ENCODE results near the gene APOL2. TPM values are rescaled to one million over a fixed set of nuclear protein-coding genes. Genes with fewer than 3 reads are reported as not detected.
A peak's percentile ranks its signal among the peaks of the same experiment; 100 is the strongest.

The APOL2 gene
- total and polyA plus RNA-seq, 10 of the 15 experiments (the other 5 are each of a cell fraction or from before 2014, with no cell fraction given) = 4.4 to 39.9 (median 25.0) TPM

DNA sequence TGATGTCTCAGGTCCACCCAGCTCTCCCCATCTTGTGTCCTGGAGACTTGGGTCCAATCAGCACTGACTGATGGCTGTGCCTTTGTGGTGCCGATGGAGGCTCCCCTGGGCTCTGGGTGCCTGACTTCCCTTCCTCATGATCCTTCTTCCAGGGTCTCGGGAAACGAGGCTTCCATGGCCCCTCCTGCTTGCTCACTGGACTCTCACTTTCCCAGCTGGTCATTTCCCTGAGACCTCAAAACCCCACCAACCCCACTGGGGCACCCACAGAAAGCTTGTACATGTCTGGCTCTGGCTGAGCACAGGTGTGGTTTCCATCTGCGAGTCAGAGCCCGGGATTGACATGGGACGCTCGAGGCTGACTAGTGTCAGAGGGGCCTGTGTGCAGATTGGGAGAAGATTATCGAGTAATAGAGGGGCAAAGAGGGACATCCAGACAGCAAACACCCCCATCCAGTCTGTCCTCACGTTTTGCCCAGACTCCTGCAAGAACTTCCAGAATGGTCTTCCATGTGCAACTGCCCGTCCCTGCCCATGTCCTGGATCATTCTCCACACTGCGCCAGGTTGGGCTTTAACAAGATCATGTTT, 28.7 kb upstream of the APOL2 start:
- POLR2A ChIA-PET = no interaction called here
- RAD21 ChIA-PET (ENCODE audit: unreplicated experiment) = no interaction called here
- H4K20me1 ChIP-seq (ENCODE audit: control insufficient read depth, insufficient read depth) = no peaks in the 10 kb centered on the region; the same call in 1 of the 2 replicates
- H3K36me3 ChIP-seq (ENCODE audit: control insufficient read depth in 2 of 2, insufficient read depth in 2 of 2, low read length in 1 of 2) = peaks cover 4 to 8% of the 10 kb centered on the region in 2 experiments; a peak in 3 of 4 replicates
- no peak overlapping the region for H3K4me2 ChIP-seq (ENCODE audit: control insufficient read depth, insufficient read depth)
- H3K79me2 ChIP-seq (ENCODE audit: control insufficient read depth, insufficient read depth, low read length) = no peaks in the 10 kb centered on the region
- no peak for ATAC-seq
- no peak overlapping the region for H3K27ac ChIP-seq (ENCODE audit: control insufficient read depth, insufficient read depth)
- H3K27me3 ChIP-seq (replicated peaks in 1 of 2; ENCODE audit: control insufficient read depth in 2 of 2, insufficient read depth in 2 of 2, low read length in 1 of 2) = no peaks in the 10 kb centered on the region
- BruUV-seq (replicated peaks) = no TSS peak
- no peaks in the 10 kb centered on the region for H3K9me3 ChIP-seq (replicated peaks; ENCODE audit: control insufficient read depth, insufficient read depth, low read length)
- no peak for DNase-seq (ENCODE audit: low read depth, low spot score)
- 80% methylated on average over 11 of the region's 11 CpGs for WGBS (ENCODE audit: insufficient coverage, insufficient replicate concordance, low lambda C conversion rate, missing lambda C conversion rate)
- H3K4me1 ChIP-seq (ENCODE audit: control insufficient read depth, insufficient read depth, low read length) = no peaks in the 10 kb centered on the region
- intact Hi-C loops (cut with micrococcal nuclease; ENCODE audit: unreplicated experiment) (no loop called here), in situ Hi-C loops (cut with MboI) (no loop called here)
- CTCF ChIA-PET = interaction anchor here (0.7 kb wide), 1 partner anchor 66 kb away, joined by 3 read pairs; the partner anchor contains the start of gene APOL4
- H3K9ac ChIP-seq (ENCODE audit: control insufficient read depth, insufficient read depth, low read length) = no peak overlapping the region
- SMC1A ChIA-PET (ENCODE audit: uncharacterized antibody, unreplicated experiment) = no interaction called here
- TF ChIP-seq POLR2AphosphoS2 (IDR thresholded peaks at IDR 0.05; ENCODE audit: low read depth, low read length) (peak; percentile 37; the same call in 1 of the 2 replicates), BCL11A (IDR thresholded peaks at IDR 0.05; ENCODE audit: low read depth, low read length) (no peak)
- FAIRE-seq = no peak
- H2AFZ ChIP-seq (ENCODE audit: control insufficient read depth, low read depth, low read length) = no peak overlapping the region
- H3K4me3 ChIP-seq = no peak overlapping the region

- BruUV-seq (replicated peaks) = TSS peak; percentile 91
- Histone ChIP-seq H3K9me3 (replicated peaks; ENCODE audit: control insufficient read depth, insufficient read depth, low read length) (no peaks in the 10 kb centered on the region), H3K4me2 (ENCODE audit: control insufficient read depth, insufficient read depth) (no peak overlapping the region), H2AFZ (ENCODE audit: control insufficient read depth, low read depth, low read length) (no peak overlapping the region), H3K27ac (ENCODE audit: control insufficient read depth, insufficient read depth) (no peak overlapping the region), H3K9ac (ENCODE audit: control insufficient read depth, insufficient read depth, low read length) (no peak overlapping the region), H3K27me3 (replicated peaks in 1 of 2; ENCODE audit: control insufficient read depth in 2 of 2, insufficient read depth in 2 of 2, low read length in 1 of 2) (no peaks in the 10 kb centered on the region), H3K79me2 (ENCODE audit: control insufficient read depth, insufficient read depth, low read length) (no peaks in the 10 kb centered on the region), H3K4me3 (no peak overlapping the region), H3K36me3 (ENCODE audit: control insufficient read depth in 2 of 2, insufficient read depth in 2 of 2, low read length in 1 of 2) (peaks cover 8 to 9% of the 10 kb centered on the region in 2 experiments; a peak in 3 of 4 replicates), H4K20me1 (ENCODE audit: control insufficient read depth, insufficient read depth) (no peaks in the 10 kb centered on the region; the same call in 1 of the 2 replicates), H3K4me1 (ENCODE audit: control insufficient read depth, insufficient read depth, low read length) (no peaks in the 10 kb centered on the region)
- intact Hi-C loops (cut with micrococcal nuclease; ENCODE audit: unreplicated experiment) (no loop called here), in situ Hi-C loops (cut with MboI) (no loop called here)
- ATAC-seq (no peak), DNase-seq (ENCODE audit: low read depth, low spot score) (no peak), FAIRE-seq (no peak)
- CTCF ChIA-PET = interaction anchor here (0.7 kb wide), 2 partner anchors 65 to 336 kb away, joined by 3 read pairs; partner anchors contain the start of gene APOL4
- WGBS (ENCODE audit: insufficient coverage, insufficient replicate concordance, low lambda C conversion rate, missing lambda C conversion rate) = 100% methylated on average over 4 of the region's 4 CpGs
- RAD21 ChIA-PET (ENCODE audit: unreplicated experiment) = no interaction called here
- SMC1A ChIA-PET (ENCODE audit: uncharacterized antibody, unreplicated experiment) = interaction anchor here (0.6 kb wide), 1 partner anchor 85 kb away, joined by 3 read pairs; no protein-coding TSS in a partner anchor
- POLR2A ChIA-PET = no interaction called here
- TF ChIP-seq CBX5 (IDR thresholded peaks at IDR 0.05; ENCODE audit: low read depth) (no peak), ZNF217 (IDR thresholded peaks at IDR 0.05) (no peak), HDAC6 (IDR thresholded peaks at IDR 0.05; ENCODE audit: unreplicated experiment) (no peak), EED (IDR thresholded peaks at IDR 0.05; ENCODE audit: low read depth) (no peak), MXI1 (IDR thresholded peaks at IDR 0.05; ENCODE audit: low read depth, low read length) (no peak), MEF2A (IDR thresholded peaks at IDR 0.05; ENCODE audit: insufficient read depth, low read depth, low read length) (no peak), RAD21 (IDR thresholded peaks at IDR 0.05; ENCODE audit: insufficient read depth, low read depth, low read length) (no peak), NBN (IDR thresholded peaks at IDR 0.05) (no peak), SMARCA5 (IDR thresholded peaks at IDR 0.05) (no peak), TAF1 (IDR thresholded peaks at IDR 0.05; ENCODE audit: borderline replicate concordance, low read depth, low read length) (no peak), NFXL1 (IDR thresholded peaks at IDR 0.05; ENCODE audit: borderline replicate concordance) (no peak), MYC (IDR thresholded peaks at IDR 0.05; ENCODE audit: insufficient read depth, insufficient read length, insufficient replicate concordance, low read length, severe bottlenecking) (no peak)
These were observed 27.7 kb upstream of the APOL2 start for GRCh38 chr22:36267058-36267457.
